HG03025 (cell line): ENCODE measurements around the gene FXN.
"Not testable (repeated sequence)": the region's sequence is repeated elsewhere in the genome, so short reads cannot be mapped to it uniquely, and the experiment has no call there.

Experiments
- ATAC-seq: cut with Tn5 transposase; IDR thresholded peaks from one replicate; pipeline ENCODE4 v1.9.1; 2021; ENCODE audit warnings: mild to moderate bottlenecking, moderate library complexity; ENCODE audit not compliant: unreplicated experiment, low FRiP score

The FXN gene

GRCh38 chr9:69020301-69021145 is 15.0 kb upstream of the FXN start:
- ATAC-seq = no peak

DNA sequence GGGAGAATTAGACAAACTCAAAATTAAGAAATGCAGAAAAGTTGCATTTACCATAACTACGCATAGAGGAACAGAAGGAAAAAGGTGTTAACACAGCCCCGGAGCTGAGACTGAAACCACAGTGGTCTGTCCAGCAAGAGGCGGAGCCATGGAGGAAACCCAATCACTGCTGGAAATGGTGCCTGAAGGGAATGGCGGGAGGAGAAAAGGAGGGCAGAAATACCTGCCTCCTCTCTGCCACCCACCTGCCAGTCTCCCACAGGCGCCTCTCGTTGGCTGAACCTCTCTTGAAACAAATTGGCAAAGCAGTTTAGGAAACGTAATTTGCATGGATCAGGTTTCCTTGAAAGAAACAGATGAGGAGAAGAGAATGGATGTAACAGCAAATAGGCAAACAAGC is 11.9 kb upstream of the FXN start:
- no peak for ATAC-seq

DNA sequence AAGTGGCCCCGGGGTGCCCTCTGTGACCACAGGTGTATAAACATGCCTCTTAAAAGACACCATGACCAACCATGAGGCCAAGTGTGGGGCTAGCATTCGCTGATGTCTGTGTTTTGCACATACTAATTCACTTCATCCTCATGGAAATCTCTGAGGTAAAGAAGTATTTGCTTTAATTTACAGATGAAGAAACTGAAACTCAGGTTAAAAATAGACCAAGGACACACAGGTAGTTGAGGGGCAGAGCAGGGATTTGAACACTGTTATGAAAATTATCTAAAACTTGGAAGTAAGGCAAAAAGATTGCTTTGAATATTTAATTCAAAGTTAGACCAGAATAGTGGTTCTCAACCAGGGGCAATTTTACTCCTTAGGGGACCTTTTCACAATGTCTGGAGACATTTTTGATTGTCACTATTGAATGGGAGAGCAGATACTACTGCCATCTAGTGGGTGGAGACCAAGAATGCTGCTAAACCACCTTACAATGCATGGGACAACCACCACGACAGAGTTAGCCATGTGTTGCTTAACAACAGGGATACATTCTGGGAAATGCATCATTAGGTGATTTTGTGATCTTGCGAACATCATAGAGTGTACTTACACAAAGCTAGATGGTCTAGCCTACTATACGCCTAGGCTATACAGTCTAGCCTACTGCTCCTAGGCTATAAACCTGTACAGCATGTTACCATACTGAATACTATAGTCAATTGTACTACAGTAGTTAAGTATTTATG is 8.0 kb upstream of the FXN start:
- no peak for ATAC-seq

- ATAC-seq = no peak
Measured at GRCh38 chr9:69028754-69029153, 6.8 kb upstream of the FXN start.

GRCh38 chr9:69029535-69029934 is 6.0 kb upstream of the FXN start:
- ATAC-seq = no peak

- ATAC-seq = no peak
Measured at GRCh38 chr9:69030851-69031645, 4.5 kb upstream of the FXN start.

- no peak for ATAC-seq
Measured at GRCh38 chr9:69034071-69034470, 1.5 kb upstream of the FXN start.

GRCh38 chr9:69036309-69036708 is 757 bp downstream of the FXN start:
- ATAC-seq = peak; percentile 30

DNA sequence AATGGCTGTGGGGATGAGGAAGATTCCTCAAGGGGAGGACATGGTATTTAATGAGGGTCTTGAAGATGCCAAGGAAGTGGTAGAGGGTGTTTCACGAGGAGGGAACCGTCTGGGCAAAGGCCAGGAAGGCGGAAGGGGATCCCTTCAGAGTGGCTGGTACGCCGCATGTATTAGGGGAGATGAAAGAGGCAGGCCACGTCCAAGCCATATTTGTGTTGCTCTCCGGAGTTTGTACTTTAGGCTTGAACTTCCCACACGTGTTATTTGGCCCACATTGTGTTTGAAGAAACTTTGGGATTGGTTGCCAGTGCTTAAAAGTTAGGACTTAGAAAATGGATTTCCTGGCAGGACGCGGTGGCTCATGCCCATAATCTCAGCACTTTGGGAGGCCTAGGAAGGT is 1.2 kb downstream of the FXN start:
- ATAC-seq = no peak

DNA sequence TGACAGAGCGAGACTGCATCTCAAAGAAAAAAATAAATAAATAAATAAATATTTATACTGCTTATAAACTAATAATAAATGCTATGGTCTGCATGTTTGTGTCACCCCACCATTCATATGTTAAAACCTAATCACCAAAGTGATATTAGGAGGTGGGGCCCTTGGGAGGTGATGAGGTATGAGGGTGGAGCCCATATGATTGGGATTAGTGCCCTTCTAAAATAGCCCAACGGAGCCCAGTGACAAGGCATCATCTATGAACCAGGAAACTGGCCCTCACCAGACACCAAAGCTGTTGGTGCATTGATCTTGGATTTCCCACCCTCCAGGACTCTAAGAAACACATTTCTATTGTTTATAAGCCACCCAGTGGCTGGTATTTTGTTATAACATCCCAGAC is 5.1 kb downstream of the FXN start:
- ATAC-seq = no peak

DNA sequence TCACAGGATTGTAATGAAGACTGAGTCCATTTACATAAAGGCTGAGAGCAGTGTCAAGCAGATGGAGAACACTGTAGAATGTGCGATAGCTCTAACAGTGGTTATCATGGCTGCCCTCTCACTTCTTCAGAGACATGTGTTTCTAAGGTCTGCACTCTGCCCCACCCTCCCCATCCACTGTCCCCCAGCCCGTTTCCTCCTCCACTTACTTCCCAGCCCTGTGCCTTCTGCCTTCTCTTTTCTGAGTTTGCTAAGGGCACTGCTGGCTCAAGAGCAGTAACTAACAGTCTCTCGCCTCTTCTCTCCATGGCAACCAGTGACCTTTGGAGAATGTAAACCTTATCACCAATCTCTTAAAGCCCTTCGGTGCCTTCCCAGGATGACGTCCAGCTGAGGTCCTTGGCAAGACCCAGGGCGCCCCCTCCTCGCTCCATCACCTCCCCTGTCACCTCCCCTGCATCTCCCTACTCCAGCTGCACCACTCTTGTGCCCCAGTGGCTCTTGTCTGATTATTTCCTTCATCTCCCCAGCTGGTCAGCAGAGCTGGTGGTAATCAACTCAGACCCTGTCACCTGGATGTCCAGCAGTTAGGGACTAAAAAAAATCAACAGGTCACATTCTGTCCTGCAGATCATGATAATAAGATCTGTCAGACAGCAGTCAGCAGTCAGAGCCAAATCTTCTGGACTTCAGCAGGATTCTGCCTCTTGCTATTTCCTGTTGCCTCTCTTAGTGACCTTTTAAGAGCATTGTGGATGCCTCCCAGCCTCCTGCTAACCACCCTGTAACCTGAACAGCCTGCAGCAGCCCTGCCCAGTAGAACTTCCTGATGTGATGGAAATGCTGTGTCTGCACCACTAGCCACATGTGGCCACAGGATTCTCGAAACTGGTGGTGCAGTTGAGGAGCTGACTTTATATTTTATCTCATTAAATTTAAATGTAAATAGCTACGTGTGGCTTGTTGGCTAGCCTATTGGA is 9.0 kb downstream of the FXN start:
- no peak for ATAC-seq

GRCh38 chr9:69045821-69046220 is 10.3 kb downstream of the FXN start:
- ATAC-seq = no peak

DNA sequence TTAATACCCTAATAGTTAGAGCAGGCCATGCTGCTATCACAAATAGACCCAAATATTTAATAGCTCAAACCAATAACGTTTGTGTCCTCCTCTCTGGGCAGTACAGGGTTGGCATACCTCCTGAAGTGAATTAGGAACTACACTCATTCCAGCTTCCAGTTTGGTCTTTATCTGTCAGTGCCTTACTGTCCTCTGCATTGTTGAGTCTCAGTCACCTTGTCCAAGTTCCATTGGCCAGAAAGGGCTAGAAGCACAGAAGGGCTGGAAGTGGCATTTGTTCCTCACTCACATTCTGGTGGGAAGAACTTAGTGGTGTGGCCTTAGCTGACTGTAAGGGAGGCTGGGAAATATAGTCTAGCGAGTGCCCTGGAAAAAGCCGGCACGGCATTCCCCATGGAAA is 11.2 kb downstream of the FXN start:
- no peak for ATAC-seq

GRCh38 chr9:69047371-69047770 is 11.8 kb downstream of the FXN start:
- ATAC-seq = no peak

DNA sequence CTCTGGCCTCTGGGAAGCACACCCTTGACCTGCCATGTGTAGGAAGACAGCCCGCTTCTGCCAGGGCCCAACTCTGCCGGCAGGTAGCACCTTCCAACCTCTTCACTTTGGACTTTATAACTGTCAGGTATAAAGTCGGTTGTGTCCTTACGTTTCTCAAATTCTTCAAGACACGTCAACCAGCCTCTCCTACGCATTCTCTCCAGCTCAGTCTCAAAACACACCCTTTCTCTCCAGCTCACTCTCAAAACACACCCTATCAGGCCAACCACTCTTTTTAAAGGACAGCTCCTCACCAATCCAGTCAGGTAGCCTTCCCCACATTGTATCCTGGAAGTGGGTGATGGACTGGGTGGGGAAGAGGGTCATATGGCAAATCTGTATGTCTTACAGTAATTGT is 13.5 kb downstream of the FXN start:
- no peak for ATAC-seq

DNA sequence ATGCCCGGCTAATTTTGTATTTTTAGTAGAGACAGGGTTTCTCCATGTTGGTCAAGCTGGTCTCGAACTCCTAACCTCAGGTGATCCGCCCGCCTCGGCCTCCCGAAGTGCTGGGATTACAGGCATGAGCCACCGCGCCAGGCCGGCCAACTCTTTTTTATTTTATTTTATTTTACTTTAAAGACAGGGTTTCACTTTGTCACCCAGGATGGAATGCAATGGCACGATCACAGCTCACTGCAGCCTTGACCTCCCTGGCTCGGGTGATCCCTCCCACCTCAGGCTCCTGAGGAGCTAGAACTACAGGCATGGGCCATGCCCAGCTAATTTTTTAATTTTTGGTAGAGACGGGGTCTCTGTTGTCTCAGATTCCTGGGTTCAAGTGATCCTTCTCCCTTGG is 15.4 kb downstream of the FXN start:
- ATAC-seq = not testable (repeated sequence)

GRCh38 chr9:69054989-69055388 is 19.4 kb downstream of the FXN start:
- ATAC-seq = no peak

DNA sequence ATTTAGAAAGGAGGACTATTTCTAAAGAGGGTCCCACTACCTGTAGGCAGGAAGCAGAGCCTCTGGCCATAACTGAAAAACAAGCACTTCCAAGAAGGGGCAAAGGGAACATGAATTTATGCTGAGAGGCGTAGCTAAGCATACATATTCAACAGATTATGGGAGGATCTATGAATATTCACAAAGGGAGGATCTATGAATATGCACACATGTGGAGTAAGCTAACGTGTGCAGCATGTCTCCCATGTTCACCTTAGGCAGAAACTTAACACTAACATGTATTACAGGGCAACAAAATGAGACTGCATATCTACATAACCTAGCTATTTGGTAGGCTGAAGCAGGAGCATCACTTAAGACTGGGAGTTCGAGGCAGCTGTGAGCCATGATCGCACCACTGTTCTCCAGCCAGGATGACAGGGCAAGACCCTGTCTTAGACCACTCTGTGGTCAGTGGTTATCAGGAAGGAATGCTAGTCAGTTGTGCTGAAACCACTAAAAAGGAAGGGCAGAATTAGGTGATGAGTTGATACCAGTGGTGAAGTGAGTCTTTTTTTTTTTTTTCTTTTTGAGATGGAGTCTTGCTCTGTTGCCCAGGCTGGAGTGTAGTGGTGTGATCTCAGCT is 20.8 kb downstream of the FXN start:
- no peak for ATAC-seq

DNA sequence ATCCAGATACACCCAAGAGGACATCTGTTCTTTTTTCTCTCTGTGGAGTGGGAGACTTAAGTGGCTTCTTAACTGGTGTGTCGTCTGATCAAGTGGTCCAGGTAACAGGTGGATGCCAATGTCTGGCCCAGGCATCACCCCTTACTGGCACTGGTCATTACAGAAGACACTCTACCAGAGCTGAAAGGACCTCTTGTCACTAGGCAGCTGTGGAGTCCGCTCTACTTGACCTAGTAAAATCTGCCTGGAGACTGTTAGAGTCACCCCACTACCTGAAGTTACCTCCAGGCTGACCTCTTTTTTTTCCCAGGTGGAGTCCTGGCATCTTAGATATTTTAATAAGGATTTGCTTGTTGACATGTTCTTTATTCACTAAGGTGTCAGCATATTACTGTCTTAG is 22.5 kb downstream of the FXN start:
- no peak for ATAC-seq

DNA sequence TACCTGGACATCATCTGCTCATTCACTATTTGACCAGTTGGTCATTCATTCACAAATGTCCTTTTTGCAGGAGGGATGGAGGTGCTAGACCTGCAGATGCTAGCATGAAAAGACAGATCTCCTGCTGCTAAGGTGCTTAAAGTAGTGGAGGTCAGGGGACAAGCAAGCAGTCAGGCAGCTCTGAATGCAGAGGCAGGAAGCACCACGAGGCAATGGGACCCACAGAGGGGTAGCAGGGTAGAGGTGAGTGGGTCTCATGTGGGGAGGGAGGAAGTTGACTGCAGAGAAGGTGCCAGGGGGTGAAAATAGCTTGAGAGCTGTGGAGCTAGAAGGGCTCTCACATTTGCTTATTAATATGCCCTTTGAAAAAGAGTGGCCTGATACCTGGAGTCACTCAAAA is 25.2 kb downstream of the FXN start:
- no peak for ATAC-seq
